H1 (cell line): ENCODE measurements around the gene ITGA8.

Source experiments
- CTCF ChIP-seq, 3 experiments: IDR thresholded peaks; 1 replicate in 2 of 3; 2 replicates in 1 of 3; pipeline versions ENCODE4 v1.5.1 to v1.6.1; 2011; ENCODE audit warnings: low read length in 3 of 3, mild to moderate bottlenecking in 3 of 3, inconsistent platforms in 2 of 3, low read depth in 1 of 3, moderate library complexity in 1 of 3; ENCODE audit not compliant: insufficient read depth in 1 of 3; ENCODE audit errors: control extremely low read depth in 1 of 3
- MAX ChIP-seq: IDR thresholded peaks from 2 replicates; pipeline ENCODE4 v1.6.1; 2012; ENCODE audit warnings: inconsistent platforms
- POLR2AphosphoS5 ChIP-seq: IDR thresholded peaks from 2 replicates; pipeline ENCODE4 v1.6.1; 2011; ENCODE audit warnings: low read depth, low read length
- YY1 ChIP-seq: IDR thresholded peaks from 2 replicates; pipeline ENCODE4 v1.6.1; 2011; ENCODE audit warnings: low read depth, mild to moderate bottlenecking, low read length

GRCh38 chr10:15723803-15724202 lies 4.1 kb upstream of the ITGA8 start:
- TF ChIP-seq YY1 (no peak), CTCF (IDR thresholded peaks at IDR 0.05; ENCODE audit: control extremely low read depth in 1 of 3, insufficient read depth in 1 of 3, low read depth in 1 of 3, low read length in 3 of 3) (no peak), MAX (no peak), POLR2AphosphoS5 (no peak)
